ENCODE data around the gene GALNT2. TPM values are rescaled to one million over a fixed set of nuclear protein-coding genes. Genes with fewer than 3 reads are reported as not detected.

The GALNT2 gene
- total RNA-seq, 1 experiment from 2014 or later = 51.1 TPM

DNA sequence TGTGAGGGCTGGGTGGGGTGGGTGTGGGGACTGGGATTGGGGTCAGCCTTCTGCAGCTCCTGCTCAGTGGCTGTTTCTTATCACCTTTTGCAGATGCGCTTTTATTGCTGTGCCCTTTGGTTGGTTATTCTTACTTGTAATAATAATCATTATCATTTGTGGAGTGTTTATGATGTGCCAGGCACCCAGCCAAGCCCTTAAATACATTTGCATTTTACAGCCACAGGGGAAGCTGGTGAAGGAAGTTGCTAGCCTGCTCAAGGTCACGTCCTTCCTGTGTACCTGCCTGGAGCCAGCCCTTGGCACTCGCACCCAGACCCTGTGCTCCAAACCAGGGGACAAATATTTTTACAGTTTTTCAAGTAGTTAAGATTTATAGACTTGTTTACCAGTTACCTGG is 215.1 kb downstream of the GALNT2 start:
- Histone ChIP-seq H3K4me1 (no peaks in the 10 kb centered on the region), H3K27ac (no peak overlapping the region), H3K4me3 (no peak overlapping the region), H3K36me3 (peaks cover 5% of the 10 kb centered on the region; the same call in 1 of the 2 replicates), H3K9me3 (replicated peaks) (no peaks in the 10 kb centered on the region), H3K27me3 (no peaks in the 10 kb centered on the region)
- no peak for DNase-seq

DNA sequence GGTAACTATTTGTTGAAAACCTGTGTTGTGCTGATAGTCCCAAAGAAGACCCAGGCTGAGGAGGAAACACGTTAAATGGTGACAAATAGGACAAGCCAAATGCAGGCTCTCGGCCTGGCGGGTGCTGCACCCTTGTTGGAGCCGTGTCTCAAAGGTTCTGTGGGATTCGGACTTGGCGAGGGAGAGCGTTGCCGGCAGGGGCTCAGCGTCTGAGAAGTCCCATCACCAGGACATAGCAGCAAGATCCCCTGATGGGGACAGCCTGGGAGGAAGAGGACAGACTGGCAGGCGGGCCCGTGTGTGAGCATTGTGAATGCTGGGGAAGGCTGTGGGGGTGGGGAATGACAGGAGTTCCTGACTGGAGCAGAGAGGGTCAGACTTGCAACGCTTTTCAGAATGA is 216.6 kb downstream of the GALNT2 start:
- DNase-seq = no peak
- no peaks in the 10 kb centered on the region for H3K4me1 ChIP-seq
- H3K4me3 ChIP-seq = no peak overlapping the region
- H3K27me3 ChIP-seq = no peaks in the 10 kb centered on the region
- H3K9me3 ChIP-seq (replicated peaks) = no peaks in the 10 kb centered on the region
- H3K27ac ChIP-seq = no peak overlapping the region
- H3K36me3 ChIP-seq = peaks cover 5% of the 10 kb centered on the region; the same call in 1 of the 2 replicates

DNA sequence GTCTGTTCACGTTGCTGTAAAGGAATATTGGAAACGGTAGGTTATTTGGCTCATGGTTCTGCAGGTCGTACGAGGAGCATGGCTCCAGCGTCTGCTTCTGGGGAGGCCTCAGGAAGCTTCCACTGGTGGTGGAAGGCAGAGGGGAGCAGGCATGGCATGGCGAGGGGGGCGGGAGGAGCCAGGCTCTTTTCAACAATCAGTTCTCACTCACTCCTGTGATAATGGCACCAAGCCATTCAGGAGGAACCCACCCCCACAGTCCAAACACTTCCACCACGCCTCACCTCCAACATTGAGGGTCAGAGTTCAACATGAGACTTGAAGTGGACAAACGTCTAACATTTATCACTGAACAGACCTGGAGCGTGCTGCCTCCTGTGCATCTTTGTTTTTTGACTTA is 217.9 kb downstream of the GALNT2 start:
- no peak overlapping the region for H3K27ac ChIP-seq
- H3K36me3 ChIP-seq = no peaks in the 10 kb centered on the region; the same call in 1 of the 2 replicates
- H3K27me3 ChIP-seq = no peaks in the 10 kb centered on the region
- H3K4me3 ChIP-seq = no peak overlapping the region
- H3K4me1 ChIP-seq = no peaks in the 10 kb centered on the region
- no peak for DNase-seq
- H3K9me3 ChIP-seq (replicated peaks) = no peaks in the 10 kb centered on the region

DNA sequence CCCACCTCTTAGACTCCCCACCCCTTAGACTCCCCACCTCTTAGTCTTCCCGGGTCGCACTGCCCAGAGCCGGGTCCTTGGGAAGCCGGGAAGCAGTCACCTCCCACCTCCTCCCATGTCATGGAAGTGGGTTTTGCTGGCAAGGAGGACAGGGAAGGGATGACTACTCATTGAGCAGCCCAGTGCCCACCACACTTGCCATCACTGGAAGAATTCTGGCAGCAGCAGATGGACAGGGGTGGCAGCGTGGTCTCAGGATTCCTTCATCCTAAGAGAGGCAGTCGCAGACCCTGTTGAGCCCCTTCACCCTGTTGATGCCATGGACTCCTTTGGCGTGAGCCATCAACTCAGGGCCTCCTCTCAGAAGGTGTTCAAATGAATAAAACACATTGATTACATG is 218.3 kb downstream of the GALNT2 start:
- H3K27ac ChIP-seq = no peak overlapping the region
- no peaks in the 10 kb centered on the region for H3K4me1 ChIP-seq
- H3K36me3 ChIP-seq = no peaks in the 10 kb centered on the region; the same call in 1 of the 2 replicates
- no peaks in the 10 kb centered on the region for H3K27me3 ChIP-seq
- no peak overlapping the region for H3K4me3 ChIP-seq
- H3K9me3 ChIP-seq (replicated peaks) = no peaks in the 10 kb centered on the region
- no peak for DNase-seq

DNA sequence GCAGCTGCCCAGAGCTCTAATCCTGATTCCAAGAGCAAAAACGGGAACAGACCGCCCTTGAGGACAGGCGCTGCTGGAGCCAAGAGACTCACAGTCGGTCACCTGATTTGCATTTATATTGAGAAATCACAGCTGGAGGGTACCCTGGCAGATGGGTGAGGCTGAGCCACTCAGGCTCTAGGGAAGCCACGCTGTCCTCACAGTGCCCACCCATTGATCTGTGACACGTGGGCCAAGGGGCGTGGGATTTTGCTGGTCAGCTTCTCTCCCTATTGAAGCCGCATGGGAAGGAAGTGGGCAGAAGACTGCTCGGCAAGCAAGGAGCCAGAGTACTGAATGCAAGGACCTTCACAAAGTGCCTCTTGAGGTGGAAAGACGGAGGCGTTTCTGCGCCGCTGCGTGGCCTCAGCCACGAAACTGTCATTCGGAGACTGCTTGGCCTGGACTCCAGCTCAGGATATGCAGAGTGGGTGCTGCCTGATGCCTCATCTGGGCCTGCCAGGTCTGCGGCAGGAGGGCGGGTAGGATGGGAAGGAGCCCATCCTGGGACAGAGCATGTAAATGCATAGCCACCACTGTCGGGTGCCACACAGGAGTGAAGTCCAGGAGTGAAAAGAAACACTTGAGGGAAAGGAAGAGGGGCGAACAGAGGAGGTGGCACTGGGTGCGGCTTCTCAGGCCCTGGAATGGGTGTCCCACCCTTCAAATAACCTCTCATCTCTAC is 219.3 kb downstream of the GALNT2 start:
- no peaks in the 10 kb centered on the region for H3K9me3 ChIP-seq (replicated peaks)
- no peak overlapping the region for H3K27ac ChIP-seq
- H3K27me3 ChIP-seq = no peaks in the 10 kb centered on the region
- H3K4me3 ChIP-seq = no peak overlapping the region
- DNase-seq = no peak
- H3K36me3 ChIP-seq = no peaks in the 10 kb centered on the region; the same call in 1 of the 2 replicates
- H3K4me1 ChIP-seq = no peaks in the 10 kb centered on the region

DNA sequence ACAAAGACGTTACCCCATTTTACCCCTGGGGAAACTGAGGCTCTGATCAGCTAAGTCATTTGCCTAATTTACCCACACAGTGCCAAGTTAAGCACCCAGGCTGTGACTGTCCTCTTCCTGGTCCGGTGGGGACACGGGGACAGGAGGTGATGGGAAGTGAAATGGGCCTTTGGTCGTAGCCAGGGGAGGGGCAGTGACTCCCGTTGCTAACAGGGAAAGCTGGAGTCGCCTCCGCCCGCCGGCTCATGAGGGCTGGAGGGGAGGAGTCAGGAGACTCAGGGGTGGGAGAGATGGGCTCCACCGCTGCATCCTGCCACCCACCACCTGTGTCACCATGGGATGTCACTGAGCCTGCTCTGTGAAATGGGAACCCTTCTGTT is 219.8 kb downstream of the GALNT2 start:
- Histone ChIP-seq H3K36me3 (no peaks in the 10 kb centered on the region; the same call in 1 of the 2 replicates), H3K4me1 (no peaks in the 10 kb centered on the region), H3K27ac (no peak overlapping the region), H3K4me3 (no peak overlapping the region), H3K9me3 (replicated peaks) (no peaks in the 10 kb centered on the region), H3K27me3 (no peaks in the 10 kb centered on the region)
- DNase-seq = no peak

DNA sequence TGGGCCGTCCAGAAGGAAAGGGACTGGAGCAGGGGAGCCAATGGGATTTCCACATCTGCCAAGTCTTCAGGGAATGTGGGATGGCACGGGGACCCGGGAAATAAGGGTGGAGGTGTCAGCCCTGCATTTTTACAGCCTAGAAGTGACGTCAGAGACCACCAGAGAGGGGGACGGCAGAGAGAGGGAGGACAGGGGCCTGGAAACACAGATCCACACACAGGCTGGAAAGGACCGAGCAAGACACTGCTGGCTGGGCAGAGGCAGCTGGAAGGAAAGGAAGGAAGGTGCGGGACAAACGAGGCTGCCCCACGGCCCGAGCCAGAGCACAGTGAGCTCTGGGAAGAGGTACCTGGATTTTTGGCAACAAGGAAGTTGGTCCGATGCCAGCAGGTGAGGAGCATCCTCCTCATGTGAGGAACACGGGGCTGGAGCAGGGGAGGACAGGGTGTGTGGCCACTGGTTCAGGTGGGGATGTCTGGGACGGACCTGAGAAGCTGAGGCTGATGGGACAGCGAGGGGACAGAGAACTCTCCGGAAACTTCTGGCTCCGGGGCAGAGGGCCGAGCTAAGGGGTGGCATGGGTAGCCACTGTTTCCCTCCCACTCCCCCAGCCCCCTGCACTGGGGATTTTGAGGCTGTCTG is 220.8 kb downstream of the GALNT2 start:
- H3K27ac ChIP-seq = no peak overlapping the region
- no peaks in the 10 kb centered on the region for H3K9me3 ChIP-seq (replicated peaks)
- H3K4me1 ChIP-seq = no peaks in the 10 kb centered on the region
- H3K36me3 ChIP-seq = no peaks in the 10 kb centered on the region
- H3K27me3 ChIP-seq = no peaks in the 10 kb centered on the region
- no peak for DNase-seq
- H3K4me3 ChIP-seq = no peak overlapping the region

DNA sequence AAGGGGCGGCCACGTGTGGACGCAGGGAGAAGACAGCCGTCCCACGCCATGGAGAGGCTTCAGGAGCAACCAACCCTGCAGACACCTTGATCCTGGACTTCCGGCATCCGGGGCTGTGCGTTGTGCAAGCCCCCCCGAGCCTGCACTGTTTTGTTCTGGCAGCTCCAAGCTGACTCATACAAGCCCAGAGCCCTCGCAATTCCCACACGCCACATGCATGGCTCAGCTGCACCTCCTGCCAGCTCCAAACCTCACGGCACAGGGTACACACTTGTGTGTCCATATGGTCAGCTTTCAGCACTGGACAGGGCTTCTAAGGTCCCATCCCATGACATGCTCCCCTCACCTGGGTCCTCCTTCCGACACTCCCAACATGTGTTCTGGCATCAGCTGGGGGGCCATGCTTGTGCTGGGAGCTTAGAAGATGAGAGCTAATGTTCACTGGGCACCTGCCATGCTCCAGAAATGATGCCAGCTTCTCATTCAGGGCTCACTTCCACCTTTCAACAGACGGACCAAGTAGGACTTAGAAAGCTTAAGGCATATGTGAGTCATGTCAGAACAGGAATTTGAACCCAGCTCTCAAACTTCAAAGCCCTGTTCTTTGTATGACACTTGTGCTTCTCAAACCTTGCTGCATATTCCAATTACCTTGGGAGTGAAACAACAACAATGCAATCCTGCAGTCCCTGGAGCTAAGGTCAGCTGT is 221.8 kb downstream of the GALNT2 start:
- H3K4me3 ChIP-seq = no peak overlapping the region
- no peaks in the 10 kb centered on the region for H3K4me1 ChIP-seq
- no peak for DNase-seq
- H3K9me3 ChIP-seq (replicated peaks) = no peaks in the 10 kb centered on the region
- H3K27ac ChIP-seq = no peak overlapping the region
- no peaks in the 10 kb centered on the region for H3K36me3 ChIP-seq
- no peaks in the 10 kb centered on the region for H3K27me3 ChIP-seq

DNA sequence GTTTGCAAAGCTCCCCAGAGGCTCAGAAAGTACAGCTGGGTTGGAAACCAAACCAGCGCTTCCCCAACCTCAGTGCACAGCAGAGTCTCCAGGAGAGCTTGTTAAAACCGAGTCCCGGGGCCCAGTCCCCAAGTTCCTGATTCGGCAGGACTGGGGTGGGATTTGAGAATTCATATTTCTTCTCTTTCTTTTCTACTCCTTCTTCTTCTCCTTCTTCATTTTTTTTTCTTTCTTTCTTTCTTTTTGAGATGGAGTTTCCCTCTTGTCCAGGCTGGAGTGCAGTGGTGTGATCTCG is 222.3 kb downstream of the GALNT2 start:
- no peaks in the 10 kb centered on the region for H3K36me3 ChIP-seq
- no peaks in the 10 kb centered on the region for H3K27me3 ChIP-seq
- no peak overlapping the region for H3K4me3 ChIP-seq
- H3K9me3 ChIP-seq (replicated peaks) = no peaks in the 10 kb centered on the region
- no peak overlapping the region for H3K27ac ChIP-seq
- DNase-seq = no peak
- no peaks in the 10 kb centered on the region for H3K4me1 ChIP-seq

DNA sequence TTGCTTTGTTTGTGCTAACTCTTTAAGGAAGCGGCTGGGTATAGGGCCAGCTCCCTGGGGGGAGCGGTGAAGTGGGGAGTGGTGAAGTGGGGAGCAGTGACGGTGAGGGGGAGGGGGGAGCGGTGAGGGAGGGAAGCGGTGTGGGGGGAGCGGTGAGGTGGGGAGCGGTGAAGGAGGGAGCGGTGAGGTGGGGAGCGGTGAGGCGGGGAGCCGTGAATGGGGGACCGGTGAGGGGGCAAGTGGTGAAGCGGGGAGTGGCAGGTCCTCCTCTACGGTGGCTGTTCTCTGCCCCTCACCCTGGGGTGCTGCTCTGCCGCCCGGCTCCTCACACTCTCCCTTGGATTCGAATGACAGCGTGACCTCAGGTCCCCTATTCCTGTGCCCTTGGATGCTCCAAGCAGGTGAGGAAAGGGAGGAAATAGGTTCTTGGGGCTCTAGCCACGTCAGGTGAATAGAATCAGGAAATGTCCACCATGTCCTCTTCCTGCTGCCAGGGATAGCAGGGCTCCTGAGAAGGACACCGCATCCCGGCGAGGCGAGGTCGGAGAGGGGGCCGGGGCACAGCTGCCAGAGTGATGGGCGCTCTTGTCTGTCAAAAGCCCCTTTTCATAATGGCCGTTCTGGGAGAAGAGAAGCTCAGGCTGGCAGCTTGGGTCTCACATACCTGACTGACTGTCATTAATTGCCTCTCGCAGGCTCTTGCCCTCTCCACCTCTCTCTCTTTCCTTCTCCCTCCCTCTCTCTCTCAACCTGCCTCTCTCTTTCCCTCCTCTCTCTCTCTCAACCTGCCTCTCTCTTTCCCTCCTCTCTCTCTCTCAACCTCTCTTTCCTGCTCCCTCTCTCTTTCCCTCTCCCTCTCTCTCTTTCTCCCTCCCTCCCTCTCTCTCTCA is 224.9 kb downstream of the GALNT2 start:
- Histone ChIP-seq H3K27me3 (no peaks in the 10 kb centered on the region), H3K9me3 (replicated peaks) (no peaks in the 10 kb centered on the region), H3K4me3 (no peak overlapping the region), H3K27ac (no peak overlapping the region), H3K4me1 (no peaks in the 10 kb centered on the region), H3K36me3 (no peaks in the 10 kb centered on the region)
- DNase-seq = no peak

DNA sequence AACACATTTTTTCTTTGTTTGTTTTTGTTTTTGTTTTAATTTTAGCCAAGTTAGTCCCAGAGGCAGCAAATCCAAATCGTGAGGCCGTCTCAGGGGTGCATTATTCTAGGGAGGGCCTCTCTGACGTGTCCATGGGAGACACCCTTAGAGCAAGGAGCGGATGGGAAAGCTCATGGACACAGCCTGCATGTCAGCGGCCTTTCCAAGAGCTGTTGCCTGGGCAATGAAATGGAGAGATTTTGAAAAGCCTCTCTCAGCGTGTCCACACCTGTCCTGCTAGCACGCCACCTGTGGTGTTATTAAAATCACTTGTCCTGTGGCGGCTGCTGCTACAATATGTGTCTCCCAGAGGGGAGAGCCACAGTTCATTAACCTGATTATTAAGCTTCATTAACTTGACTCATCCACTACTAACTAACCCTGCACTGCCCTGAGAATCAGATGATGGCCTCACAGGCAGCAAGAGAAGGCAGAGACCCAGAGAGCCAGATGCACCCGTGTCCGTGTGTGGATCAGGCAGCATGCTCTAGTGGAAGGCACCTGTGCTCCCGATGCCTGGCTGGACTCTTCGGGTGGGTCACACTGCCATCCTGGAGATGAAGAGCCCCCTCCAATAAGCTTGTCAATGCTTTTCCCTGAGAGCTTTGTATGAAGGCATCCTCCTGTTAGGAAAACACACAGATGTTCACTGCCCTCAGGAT is 225.8 kb downstream of the GALNT2 start:
- H3K27me3 ChIP-seq = no peaks in the 10 kb centered on the region
- H3K4me3 ChIP-seq = no peak overlapping the region
- no peaks in the 10 kb centered on the region for H3K36me3 ChIP-seq
- no peaks in the 10 kb centered on the region for H3K9me3 ChIP-seq (replicated peaks)
- no peak for DNase-seq
- H3K4me1 ChIP-seq = no peaks in the 10 kb centered on the region
- H3K27ac ChIP-seq = no peak overlapping the region

DNA sequence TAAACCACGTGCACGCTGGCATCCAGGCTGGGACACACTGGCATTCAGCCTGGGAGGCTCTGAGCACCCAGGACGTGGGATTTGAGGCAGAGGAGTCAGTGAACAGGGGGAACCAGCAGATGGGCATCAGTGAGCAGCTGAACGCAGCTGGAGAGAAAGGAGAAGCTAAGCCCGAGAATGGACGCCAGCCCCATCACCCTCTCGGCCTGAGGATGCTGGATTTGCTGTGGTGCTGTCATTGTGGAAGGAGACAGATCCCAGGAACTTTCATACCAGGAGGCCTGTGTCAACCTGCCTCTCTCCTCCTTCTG is 226.3 kb downstream of the GALNT2 start:
- H3K4me3 ChIP-seq = no peak overlapping the region
- H3K36me3 ChIP-seq = no peaks in the 10 kb centered on the region
- no peaks in the 10 kb centered on the region for H3K4me1 ChIP-seq
- H3K9me3 ChIP-seq (replicated peaks) = no peaks in the 10 kb centered on the region
- H3K27me3 ChIP-seq = no peaks in the 10 kb centered on the region
- H3K27ac ChIP-seq = no peak overlapping the region
- no peak for DNase-seq

DNA sequence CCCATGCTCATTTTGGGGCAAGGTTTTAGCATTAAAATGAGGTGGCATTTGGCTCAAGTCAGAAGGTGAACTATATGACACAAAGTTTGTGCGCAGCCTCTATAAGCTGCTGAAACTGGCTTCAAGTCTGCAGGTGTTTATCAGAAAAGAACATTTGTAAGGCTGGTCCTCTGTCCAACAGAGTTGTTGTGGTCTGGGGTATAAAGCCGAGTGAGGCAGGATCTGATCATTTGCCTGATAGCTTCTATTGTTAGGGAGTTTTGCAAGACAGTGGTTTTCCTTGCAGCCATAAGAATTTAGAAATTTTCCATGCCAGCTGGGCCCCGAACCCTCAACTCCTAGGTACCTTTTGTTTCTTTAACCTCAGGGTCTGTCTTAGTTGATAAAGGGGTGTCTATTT is 228.3 kb downstream of the GALNT2 start:
- H3K9me3 ChIP-seq (replicated peaks) = no peaks in the 10 kb centered on the region
- no peaks in the 10 kb centered on the region for H3K36me3 ChIP-seq
- no peak for DNase-seq
- no peak overlapping the region for H3K27ac ChIP-seq
- H3K4me1 ChIP-seq = no peaks in the 10 kb centered on the region
- H3K27me3 ChIP-seq = no peaks in the 10 kb centered on the region
- no peak overlapping the region for H3K4me3 ChIP-seq

DNA sequence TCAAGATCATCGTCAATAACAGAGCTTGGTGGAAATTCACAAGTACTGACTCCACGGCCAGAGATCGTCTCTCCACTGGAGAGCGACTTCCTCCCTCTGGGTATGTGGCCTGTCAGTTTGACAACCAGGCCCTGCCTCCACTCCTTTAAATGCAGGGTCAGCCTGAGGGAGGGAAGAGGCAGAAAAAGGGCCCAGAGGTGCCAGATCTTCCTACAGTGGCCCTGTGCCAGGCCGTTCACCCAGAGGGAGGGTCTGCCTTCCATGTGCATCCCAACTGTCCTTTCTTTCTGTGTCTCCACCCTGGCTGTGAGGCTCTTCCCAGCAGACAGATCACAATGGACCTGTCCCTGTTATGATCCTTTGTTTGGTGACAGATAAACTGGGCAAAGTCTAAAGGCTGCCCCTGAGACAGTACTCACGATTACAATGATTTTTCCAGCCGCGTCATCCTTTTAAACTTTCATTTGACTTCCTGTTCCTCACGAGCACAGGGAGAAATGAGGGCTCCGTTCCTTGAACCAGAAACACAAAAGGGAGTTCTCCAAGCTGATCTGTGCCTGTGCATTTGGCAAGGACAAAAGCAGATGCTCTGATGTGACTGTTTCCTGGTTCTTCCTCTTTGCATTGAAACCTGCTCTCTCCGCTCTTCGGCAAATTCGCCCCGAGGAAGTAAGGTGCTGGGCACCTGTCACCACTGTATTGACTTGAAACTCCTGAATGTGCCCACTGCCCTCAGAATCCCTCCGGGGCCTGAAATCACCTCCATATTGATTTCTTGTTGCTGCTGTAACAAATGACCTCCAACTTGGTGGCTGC is 232.4 kb downstream of the GALNT2 start:
- no peak overlapping the region for H3K27ac ChIP-seq
- H3K9me3 ChIP-seq (replicated peaks) = no peaks in the 10 kb centered on the region
- no peaks in the 10 kb centered on the region for H3K36me3 ChIP-seq
- peaks cover 12% of the 10 kb centered on the region for H3K4me1 ChIP-seq
- no peaks in the 10 kb centered on the region for H3K27me3 ChIP-seq
- no peak overlapping the region for H3K4me3 ChIP-seq
- DNase-seq = no peak

Data from SJCRH30 (cell line).